GM12878 (cell line): Measurements from ENCODE around the gene AGPAT2. TPM values are rescaled to one million over a fixed set of nuclear protein-coding genes. Genes with fewer than 3 reads are reported as not detected.

ENCODE experiments used
- BCL11A ChIP-seq: IDR thresholded peaks from 2 replicates; pipeline ENCODE4 v1.6.1; 2011; ENCODE audit warnings: low read depth, low read length
- BHLHE40 ChIP-seq, 2 experiments: fragments of 450-650 bp in 1 of 2; IDR thresholded peaks; 2 replicates each; pipeline ENCODE4 v1.6.1; 2011 to 2017; ENCODE audit warnings: low read depth in 2 of 2, borderline replicate concordance in 1 of 2, improper control_type of control experiment in 1 of 2, low read length in 1 of 2, mild to moderate bottlenecking in 1 of 2
- EGR1 ChIP-seq, 2 experiments: IDR thresholded peaks; 1 replicate in 1 of 2; 2 replicates in 1 of 2; pipeline ENCODE4 v1.6.1; 2011 to 2012; ENCODE audit warnings: low read depth in 2 of 2, low read length in 2 of 2, borderline replicate concordance in 1 of 2, mild to moderate bottlenecking in 1 of 2, moderate library complexity in 1 of 2
- EZH2 ChIP-seq: IDR thresholded peaks from 2 replicates; pipeline ENCODE4 v1.6.1; 2012; ENCODE audit warnings: low read depth, mild to moderate bottlenecking, control low read depth, inconsistent platforms, low read length, borderline replicate concordance; ENCODE audit not compliant: control insufficient read depth
- NBN ChIP-seq: fragments of 450-650 bp; IDR thresholded peaks from 2 replicates; pipeline ENCODE4 v1.6.1; 2016
- RAD51 ChIP-seq: fragments of 450-650 bp; IDR thresholded peaks from 2 replicates; pipeline ENCODE4 v1.6.1; 2016; ENCODE audit warnings: moderate library complexity, mild to moderate bottlenecking, inconsistent platforms
- STAT1 ChIP-seq: fragments of 450-650 bp; conservative IDR thresholded peaks from 2 replicates; pipeline ENCODE4 v1.6.1; 2014; ENCODE audit warnings: antibody characterized with exemption, mild to moderate bottlenecking
- TAF1 ChIP-seq: IDR thresholded peaks from 2 replicates; pipeline ENCODE4 v1.6.1; 2011; ENCODE audit warnings: mild to moderate bottlenecking, low read depth, low read length, borderline replicate concordance
- polyA plus RNA-seq, 11 experiments: library from polyadenylated mRNA; depleted of rRNA in 4 of 11; unstranded in 6 of 11; stranded (reverse) in 5 of 11; fragments of >200 nt; fragmentation: Nextera tagmentation in 4 of 11; fragmentation: Illumina TruSeq in 1 of 11; extraction: Ambion mirVana in 4 of 11; extraction: Trizol in 1 of 11; gene quantifications; 1 replicate in 1 of 11; 2 replicates in 10 of 11; pipeline versions ENCODE4 v1.2.1 to v1.2.3, GENCODE V29; 2011 to 2016; ENCODE audit warnings: inconsistent platforms in 2 of 11, missing spikeins in 2 of 11, low read depth in 1 of 11
- total RNA-seq, 4 experiments: library from RNA; depleted of rRNA in 3 of 4; stranded (reverse); fragments of >200 nt in 3 of 4; fragmentation: Illumina TruSeq in 1 of 4; extraction: Trizol in 1 of 4; gene quantifications; 2 replicates each; pipeline versions ENCODE4 v1.2.1 to v1.2.3, GENCODE V29; 2013 to 2021
- TF ChIP-seq, protein P1 (sequence below): fragments of 450-650 bp; formaldehyde crosslinking; IDR thresholded peaks from 2 replicates; pipeline ENCODE4 v1.4.0; 2020; ENCODE audit warnings: mild to moderate bottlenecking, moderate library complexity
- TF ChIP-seq, protein P2 (sequence below): fragments of 150-350 bp; IDR thresholded peaks from 2 replicates; pipeline ENCODE4 v1.6.1; 2016; ENCODE audit warnings: low read depth, low read length
- TF ChIP-seq, protein P3 (sequence below): fragments of 450-650 bp; IDR thresholded peaks from 2 replicates; pipeline ENCODE4 v1.6.1; 2017; ENCODE audit warnings: mild to moderate bottlenecking
- TF ChIP-seq, protein P4 (sequence below): IDR thresholded peaks from 2 replicates; pipeline ENCODE4 v1.6.1; 2011; ENCODE audit warnings: mild to moderate bottlenecking, low read depth, low read length, moderate library complexity; ENCODE audit not compliant: insufficient replicate concordance
- TF ChIP-seq, protein P5 (sequence below): IDR thresholded peaks from 2 replicates; pipeline ENCODE4 v1.6.1; 2012; ENCODE audit warnings: low read depth, low read length, improper control_type of control experiment
- TF ChIP-seq, protein P6 (sequence below): IDR thresholded peaks from 2 replicates; pipeline ENCODE4 v1.6.1; 2012; ENCODE audit warnings: improper control_type of control experiment, low read depth, low read length; ENCODE audit not compliant: insufficient replicate concordance

AGPAT2 gene
- total and polyA plus RNA-seq, 10 of the 15 experiments (the other 5 are each of a cell fraction or from before 2014, with no cell fraction given), result 0.10 to 28.5 (median 18.2) TPM

DNA sequence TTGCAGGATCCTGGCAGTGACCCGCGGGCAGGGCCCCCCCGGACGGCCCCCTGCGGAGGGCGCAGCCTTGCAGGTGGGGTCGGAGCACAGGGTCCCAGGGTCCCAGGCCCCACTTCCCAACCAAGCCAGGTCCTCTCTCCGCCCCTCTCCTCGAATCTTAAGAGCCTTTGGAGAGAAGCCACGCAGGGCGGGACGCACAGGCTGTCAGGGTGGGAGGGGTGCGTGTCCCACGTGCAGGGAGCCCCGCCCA is 43.0 kb downstream of the AGPAT2 start (continued):
- TF ChIP-seq TAF1 (no peak), STAT1 (no peak), NBN (no peak), EZH2 (no peak), EGR1 (IDR thresholded peaks at IDR 0.05; ENCODE audit: borderline replicate concordance in 1 of 2, low read depth in 2 of 2, low read length in 2 of 2) (no peak), RAD51 (0 out of 2 replicates have a peak, but pooled peaks have one; percentile 24), BCL11A (no peak), BHLHE40 (IDR thresholded peaks at IDR 0.05; ENCODE audit: borderline replicate concordance in 1 of 2, low read depth in 2 of 2, low read length in 1 of 2) (peak; percentile 82 to 89)
- TF ChIP-seq, protein P1, sequence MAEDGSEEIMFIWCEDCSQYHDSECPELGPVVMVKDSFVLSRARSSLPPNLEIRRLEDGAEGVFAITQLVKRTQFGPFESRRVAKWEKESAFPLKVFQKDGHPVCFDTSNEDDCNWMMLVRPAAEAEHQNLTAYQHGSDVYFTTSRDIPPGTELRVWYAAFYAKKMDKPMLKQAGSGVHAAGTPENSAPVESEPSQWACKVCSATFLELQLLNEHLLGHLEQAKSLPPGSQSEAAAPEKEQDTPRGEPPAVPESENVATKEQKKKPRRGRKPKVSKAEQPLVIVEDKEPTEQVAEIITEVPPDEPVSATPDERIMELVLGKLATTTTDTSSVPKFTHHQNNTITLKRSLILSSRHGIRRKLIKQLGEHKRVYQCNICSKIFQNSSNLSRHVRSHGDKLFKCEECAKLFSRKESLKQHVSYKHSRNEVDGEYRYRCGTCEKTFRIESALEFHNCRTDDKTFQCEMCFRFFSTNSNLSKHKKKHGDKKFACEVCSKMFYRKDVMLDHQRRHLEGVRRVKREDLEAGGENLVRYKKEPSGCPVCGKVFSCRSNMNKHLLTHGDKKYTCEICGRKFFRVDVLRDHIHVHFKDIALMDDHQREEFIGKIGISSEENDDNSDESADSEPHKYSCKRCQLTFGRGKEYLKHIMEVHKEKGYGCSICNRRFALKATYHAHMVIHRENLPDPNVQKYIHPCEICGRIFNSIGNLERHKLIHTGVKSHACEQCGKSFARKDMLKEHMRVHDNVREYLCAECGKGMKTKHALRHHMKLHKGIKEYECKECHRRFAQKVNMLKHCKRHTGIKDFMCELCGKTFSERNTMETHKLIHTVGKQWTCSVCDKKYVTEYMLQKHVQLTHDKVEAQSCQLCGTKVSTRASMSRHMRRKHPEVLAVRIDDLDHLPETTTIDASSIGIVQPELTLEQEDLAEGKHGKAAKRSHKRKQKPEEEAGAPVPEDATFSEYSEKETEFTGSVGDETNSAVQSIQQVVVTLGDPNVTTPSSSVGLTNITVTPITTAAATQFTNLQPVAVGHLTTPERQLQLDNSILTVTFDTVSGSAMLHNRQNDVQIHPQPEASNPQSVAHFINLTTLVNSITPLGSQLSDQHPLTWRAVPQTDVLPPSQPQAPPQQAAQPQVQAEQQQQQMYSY (CRISPR knock-in tag), result no peak
- TF ChIP-seq, protein P2, sequence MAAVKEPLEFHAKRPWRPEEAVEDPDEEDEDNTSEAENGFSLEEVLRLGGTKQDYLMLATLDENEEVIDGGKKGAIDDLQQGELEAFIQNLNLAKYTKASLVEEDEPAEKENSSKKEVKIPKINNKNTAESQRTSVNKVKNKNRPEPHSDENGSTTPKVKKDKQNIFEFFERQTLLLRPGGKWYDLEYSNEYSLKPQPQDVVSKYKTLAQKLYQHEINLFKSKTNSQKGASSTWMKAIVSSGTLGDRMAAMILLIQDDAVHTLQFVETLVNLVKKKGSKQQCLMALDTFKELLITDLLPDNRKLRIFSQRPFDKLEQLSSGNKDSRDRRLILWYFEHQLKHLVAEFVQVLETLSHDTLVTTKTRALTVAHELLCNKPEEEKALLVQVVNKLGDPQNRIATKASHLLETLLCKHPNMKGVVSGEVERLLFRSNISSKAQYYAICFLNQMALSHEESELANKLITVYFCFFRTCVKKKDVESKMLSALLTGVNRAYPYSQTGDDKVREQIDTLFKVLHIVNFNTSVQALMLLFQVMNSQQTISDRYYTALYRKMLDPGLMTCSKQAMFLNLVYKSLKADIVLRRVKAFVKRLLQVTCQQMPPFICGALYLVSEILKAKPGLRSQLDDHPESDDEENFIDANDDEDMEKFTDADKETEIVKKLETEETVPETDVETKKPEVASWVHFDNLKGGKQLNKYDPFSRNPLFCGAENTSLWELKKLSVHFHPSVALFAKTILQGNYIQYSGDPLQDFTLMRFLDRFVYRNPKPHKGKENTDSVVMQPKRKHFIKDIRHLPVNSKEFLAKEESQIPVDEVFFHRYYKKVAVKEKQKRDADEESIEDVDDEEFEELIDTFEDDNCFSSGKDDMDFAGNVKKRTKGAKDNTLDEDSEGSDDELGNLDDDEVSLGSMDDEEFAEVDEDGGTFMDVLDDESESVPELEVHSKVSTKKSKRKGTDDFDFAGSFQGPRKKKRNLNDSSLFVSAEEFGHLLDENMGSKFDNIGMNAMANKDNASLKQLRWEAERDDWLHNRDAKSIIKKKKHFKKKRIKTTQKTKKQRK, result no peak
- TF ChIP-seq, protein P3, sequence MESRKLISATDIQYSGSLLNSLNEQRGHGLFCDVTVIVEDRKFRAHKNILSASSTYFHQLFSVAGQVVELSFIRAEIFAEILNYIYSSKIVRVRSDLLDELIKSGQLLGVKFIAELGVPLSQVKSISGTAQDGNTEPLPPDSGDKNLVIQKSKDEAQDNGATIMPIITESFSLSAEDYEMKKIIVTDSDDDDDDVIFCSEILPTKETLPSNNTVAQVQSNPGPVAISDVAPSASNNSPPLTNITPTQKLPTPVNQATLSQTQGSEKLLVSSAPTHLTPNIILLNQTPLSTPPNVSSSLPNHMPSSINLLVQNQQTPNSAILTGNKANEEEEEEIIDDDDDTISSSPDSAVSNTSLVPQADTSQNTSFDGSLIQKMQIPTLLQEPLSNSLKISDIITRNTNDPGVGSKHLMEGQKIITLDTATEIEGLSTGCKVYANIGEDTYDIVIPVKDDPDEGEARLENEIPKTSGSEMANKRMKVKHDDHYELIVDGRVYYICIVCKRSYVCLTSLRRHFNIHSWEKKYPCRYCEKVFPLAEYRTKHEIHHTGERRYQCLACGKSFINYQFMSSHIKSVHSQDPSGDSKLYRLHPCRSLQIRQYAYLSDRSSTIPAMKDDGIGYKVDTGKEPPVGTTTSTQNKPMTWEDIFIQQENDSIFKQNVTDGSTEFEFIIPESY, result no peak
- TF ChIP-seq, protein P4, sequence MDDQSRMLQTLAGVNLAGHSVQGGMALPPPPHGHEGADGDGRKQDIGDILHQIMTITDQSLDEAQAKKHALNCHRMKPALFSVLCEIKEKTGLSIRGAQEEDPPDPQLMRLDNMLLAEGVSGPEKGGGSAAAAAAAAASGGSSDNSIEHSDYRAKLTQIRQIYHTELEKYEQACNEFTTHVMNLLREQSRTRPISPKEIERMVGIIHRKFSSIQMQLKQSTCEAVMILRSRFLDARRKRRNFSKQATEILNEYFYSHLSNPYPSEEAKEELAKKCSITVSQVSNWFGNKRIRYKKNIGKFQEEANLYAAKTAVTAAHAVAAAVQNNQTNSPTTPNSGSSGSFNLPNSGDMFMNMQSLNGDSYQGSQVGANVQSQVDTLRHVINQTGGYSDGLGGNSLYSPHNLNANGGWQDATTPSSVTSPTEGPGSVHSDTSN, result no peak
- TF ChIP-seq, protein P5, sequence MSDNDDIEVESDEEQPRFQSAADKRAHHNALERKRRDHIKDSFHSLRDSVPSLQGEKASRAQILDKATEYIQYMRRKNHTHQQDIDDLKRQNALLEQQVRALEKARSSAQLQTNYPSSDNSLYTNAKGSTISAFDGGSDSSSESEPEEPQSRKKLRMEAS, result 0 out of 2 replicates have a peak, but pooled peaks have one; percentile 54
- TF ChIP-seq, protein P6, sequence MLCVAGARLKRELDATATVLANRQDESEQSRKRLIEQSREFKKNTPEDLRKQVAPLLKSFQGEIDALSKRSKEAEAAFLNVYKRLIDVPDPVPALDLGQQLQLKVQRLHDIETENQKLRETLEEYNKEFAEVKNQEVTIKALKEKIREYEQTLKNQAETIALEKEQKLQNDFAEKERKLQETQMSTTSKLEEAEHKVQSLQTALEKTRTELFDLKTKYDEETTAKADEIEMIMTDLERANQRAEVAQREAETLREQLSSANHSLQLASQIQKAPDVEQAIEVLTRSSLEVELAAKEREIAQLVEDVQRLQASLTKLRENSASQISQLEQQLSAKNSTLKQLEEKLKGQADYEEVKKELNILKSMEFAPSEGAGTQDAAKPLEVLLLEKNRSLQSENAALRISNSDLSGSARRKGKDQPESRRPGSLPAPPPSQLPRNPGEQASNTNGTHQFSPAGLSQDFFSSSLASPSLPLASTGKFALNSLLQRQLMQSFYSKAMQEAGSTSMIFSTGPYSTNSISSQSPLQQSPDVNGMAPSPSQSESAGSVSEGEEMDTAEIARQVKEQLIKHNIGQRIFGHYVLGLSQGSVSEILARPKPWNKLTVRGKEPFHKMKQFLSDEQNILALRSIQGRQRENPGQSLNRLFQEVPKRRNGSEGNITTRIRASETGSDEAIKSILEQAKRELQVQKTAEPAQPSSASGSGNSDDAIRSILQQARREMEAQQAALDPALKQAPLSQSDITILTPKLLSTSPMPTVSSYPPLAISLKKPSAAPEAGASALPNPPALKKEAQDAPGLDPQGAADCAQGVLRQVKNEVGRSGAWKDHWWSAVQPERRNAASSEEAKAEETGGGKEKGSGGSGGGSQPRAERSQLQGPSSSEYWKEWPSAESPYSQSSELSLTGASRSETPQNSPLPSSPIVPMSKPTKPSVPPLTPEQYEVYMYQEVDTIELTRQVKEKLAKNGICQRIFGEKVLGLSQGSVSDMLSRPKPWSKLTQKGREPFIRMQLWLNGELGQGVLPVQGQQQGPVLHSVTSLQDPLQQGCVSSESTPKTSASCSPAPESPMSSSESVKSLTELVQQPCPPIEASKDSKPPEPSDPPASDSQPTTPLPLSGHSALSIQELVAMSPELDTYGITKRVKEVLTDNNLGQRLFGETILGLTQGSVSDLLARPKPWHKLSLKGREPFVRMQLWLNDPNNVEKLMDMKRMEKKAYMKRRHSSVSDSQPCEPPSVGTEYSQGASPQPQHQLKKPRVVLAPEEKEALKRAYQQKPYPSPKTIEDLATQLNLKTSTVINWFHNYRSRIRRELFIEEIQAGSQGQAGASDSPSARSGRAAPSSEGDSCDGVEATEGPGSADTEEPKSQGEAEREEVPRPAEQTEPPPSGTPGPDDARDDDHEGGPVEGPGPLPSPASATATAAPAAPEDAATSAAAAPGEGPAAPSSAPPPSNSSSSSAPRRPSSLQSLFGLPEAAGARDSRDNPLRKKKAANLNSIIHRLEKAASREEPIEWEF, result no peak
